Activated CD8-positive, alpha-beta memory T cell treated with anti-CD3 and anti-CD28 coated beads for 1 hour (primary cell): ENCODE results near the gene SLC29A1.
A peak's percentile ranks its signal among the peaks of the same experiment; 100 is the strongest.

Experiments used
- DNase-seq, 2 donors: peaks; one replicate each; pipeline ENCODE4 v3.0.0-alpha.2; 2020; ENCODE audit warnings: low read depth in 1 of 2; ENCODE audit errors: extremely low read depth in 1 of 2

Gene SLC29A1

DNA sequence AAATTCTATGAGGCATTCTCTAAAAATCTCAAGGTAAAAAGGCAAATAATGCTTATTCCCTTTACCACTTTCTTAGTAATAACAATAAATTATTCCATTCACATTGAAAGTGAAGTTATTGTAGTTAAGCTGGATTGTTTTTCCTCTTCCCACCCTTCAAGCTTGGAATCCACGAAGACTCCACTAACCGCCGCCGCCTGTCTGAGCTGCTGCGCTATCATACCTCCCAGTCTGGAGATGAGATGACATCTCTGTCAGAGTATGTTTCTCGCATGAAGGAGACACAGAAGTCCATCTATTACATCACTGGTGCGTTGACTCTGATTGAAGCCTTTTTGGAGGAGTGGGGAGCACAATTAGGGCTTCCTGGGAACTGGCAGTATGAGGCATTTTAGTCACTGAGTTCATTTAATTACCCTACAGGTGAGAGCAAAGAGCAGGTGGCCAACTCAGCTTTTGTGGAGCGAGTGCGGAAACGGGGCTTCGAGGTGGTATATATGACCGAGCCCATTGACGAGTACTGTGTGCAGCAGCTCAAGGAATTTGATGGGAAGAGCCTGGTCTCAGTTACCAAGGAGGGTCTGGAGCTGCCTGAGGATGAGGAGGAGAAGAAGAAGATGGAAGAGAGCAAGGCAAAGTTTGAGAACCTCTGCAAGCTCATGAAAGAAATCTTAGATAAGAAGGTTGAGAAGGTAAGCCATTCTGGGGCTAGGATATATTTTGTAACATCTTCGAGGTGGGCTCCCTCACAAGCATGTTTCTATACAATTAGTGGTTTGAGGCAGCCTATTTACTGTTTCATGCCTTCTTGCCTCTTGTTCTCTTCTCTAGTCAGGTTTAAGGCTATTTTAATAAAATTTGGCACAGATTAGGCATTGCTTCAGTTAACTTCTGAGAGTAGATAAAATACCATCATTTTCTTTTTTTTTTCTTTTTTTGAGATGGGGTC is 28.5 kb downstream of the SLC29A1 start:
- DNase-seq: no peak

DNA sequence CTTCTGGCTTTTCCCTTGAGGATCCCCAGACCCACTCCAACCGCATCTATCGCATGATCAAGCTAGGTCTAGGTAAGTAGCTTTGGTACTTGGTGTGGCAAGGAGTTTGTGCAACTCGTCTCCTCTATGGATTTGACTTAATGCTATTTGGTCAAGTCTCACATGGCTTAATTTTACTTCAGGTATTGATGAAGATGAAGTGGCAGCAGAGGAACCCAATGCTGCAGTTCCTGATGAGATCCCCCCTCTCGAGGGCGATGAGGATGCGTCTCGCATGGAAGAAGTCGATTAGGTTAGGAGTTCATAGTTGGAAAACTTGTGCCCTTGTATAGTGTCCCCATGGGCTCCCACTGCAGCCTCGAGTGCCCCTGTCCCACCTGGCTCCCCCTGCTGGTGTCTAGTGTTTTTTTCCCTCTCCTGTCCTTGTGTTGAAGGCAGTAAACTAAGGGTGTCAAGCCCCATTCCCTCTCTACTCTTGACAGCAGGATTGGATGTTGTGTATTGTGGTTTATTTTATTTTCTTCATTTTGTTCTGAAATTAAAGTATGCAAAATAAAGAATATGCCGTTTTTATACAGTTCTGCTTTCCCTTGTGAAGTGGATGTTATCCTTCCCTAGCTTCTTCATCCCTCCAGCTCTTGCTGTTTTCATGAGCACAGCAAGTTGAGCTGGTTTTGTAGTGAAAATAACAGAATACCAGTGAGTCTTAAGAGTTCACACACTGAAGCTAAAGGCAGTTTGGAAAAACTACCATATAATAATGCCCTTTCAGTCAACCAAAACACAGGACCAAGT is 30.1 kb downstream of the SLC29A1 start:
- no peak for DNase-seq

DNA sequence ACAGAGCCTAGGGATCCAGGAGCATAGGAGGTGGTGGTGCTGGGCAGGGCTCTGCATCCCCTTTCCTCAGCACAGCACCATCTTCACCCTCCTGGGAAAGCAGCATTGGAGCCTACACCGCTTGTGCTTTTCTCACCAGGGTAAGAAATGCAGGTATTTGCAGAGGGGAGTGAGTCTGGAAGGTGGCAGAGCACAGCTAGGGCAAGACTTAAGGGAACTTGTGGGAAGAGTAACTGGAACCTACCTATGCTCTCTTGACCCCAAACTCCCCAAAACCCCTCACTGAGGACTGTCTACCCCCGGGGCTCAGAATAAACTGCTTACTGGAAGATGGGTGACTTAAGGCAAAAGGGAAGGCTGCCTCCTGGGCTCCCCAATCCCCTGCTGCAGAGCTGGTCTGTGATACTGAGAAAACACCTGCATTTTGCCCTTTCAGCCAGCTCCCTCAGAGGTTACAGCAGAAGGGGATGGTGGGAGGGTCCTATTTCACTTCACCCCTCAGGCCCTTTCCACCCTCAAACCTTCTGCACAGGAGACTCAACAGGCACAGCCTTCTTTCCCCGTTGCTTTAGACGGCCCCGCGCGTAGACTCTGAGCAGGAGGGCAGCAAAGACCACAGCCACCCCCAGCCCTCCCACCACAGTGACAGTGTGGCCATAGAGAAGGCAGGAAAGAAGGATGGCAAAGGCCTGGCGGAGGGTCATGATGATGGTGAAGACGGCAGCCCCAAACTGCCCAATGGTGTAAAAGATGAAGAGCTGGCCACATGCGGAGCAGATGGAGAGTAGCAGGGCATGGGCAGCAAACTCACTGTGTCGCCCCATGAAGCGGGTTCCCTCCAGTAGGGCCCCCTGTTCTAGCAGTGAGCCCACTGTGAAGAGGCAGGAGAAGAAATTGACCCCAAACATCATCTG is 31.1 kb downstream of the SLC29A1 start:
- DNase-seq: no peak

DNA sequence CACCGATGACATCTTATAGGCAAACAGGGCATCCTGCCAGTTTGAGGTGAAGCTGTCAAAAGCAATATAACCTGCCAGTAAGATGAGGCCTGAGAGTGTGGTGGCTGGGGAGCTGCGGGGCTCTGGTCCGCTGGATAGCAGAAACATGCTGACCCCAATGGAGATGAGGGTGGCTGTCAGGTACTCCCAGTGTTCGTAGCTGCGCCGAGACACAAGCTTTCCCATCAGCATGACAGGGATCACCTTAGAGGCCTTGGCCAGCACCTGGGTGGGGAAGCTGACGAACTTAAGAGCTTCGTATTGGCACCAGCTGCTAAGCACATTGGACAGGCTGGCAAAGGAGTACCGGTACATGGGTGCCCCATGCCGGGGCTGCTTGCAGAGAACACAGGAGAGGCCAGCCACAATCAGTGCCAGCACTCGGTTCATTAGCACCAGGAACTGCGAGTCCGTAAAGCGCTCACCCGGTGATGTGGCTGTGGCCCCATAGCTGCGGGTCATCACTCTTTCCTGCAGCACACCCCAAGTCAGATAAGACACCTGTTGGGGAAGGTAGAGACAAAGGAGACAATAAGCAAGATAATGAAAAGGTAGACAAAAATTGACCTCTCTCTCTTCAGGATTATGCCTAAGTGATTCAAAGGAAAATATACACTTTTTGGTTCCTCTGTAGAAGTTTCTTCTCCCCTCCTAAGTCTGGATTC is 31.9 kb downstream of the SLC29A1 start:
- no peak for DNase-seq

DNA sequence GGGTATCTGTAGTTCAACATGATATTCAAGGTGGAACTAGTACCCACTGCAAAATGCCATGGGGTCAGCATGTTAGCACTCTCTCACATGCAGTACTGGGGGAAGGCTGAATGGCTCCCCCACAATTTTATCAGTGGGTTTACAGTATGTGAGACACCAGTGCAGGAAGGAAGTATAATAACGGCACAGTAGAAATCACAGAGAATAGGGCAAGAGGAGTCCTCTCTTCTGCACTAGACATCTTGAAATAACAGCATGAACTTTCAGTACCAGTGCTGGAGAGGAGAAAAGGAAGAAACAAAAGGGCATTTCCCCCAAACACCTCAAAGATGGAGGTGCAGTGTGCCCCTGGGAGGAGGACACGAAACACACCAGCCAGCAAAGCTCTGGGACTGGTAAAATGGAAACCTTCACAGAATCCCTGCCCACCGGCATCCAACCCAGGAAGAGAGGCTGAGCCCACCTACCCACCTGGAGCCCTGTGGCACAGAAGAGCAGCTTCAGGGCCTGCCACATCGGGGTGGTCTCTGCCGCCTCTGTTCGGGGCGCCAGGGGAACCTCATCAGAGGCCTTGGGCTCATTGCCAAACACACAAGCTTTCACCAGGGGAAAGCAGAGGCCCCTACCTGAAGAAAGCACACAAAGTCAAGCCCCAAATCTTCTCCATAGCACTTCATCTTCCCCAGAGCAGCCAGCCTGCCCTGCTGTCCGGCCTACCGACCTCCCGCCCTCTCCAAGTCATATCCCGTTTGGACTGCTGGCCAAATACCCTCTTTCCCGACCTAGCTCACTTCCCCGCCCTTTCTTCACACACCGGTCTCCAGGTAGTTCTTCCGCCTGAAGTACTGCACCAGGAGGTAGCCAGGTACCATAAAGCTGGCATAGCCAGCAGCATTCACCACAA is 32.7 kb downstream of the SLC29A1 start:
- DNase-seq: no peak

DNA sequence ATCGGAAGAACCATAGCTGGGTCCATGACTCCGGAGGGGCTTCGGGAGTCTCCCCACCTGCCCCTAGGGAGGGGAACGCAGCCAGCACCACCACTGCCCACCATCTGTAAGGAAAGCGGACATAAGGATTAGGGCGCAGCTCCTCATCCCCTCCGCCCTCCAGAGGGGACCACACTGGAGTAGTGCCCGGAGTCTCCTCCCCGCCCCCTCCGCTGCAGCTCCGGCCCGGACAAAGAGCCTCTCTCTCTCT is 33.3 kb downstream of the SLC29A1 start:
- no peak for DNase-seq

DNA sequence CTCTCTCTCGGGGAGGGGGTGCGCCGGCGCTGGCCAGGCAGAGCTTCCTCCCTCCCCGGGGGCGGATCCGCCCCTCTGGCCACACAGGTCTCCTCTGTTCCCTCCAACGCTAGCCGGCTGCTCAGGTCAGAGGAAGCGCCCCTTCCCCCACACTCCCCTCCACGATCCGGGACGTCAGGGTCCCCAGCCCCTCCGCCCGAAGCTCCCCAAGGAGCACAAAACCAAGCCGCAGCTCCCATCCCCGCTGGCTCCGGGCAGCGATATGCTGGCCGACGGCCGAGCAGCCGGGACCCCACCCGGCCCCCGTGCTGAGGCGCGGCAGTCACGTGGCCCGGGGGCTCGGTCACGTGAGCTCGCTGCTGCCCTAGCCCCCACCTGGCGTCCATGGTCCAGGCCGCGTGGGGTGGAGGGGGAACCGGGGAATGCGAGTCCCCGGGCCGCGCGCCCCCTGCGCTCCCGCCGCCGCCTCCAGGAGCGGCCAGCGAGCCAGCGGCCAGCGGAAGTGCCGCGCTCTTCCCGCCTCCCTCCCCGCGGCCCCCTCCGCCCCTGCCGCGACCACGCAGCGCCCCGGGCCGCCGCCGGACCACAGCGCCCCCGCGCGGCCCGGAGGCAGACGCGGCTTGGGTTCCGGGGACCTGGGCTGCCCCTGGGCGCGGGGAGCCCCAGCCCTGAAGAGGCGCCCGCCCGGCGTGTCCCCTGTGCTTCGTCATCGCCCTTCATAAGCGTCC is 33.8 kb downstream of the SLC29A1 start, which contains the start of gene SLC35B2:
Gene SLC35B2 (minus strand): TSS at position 504 of the 728 bp plus-strand sequence. CDS start 118 bp downstream, at position 386.
- DNase-seq: peak in 1 of 2 donors; percentile 49

DNA sequence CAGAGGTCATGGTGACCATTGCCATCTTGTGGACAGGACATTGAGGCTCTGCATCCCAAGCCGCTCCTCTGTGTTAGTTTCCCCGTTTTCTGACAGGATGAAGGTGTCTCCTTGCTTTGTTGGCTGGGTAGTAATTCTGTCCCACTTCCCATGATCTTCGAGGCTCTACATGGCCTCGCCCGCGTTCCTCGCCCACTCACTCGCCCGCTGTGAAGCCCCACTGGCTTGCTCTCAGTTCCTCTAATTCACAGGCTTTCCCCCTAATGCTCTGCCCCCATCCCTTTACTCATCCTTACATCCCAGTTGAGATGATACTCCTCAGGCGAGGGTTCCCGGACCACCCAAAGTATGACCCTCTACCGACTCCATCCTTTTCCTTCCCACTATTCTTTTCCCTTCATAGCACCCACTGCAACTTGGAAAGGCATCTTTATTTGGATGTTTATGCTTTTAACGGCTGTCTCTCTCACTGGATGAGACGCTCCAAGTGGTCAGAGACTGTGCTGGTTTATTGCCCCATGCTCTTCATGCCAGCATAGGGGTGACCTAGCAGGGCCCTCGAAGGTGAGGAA is 34.4 kb downstream of the SLC29A1 start:
- no peak for DNase-seq

DNA sequence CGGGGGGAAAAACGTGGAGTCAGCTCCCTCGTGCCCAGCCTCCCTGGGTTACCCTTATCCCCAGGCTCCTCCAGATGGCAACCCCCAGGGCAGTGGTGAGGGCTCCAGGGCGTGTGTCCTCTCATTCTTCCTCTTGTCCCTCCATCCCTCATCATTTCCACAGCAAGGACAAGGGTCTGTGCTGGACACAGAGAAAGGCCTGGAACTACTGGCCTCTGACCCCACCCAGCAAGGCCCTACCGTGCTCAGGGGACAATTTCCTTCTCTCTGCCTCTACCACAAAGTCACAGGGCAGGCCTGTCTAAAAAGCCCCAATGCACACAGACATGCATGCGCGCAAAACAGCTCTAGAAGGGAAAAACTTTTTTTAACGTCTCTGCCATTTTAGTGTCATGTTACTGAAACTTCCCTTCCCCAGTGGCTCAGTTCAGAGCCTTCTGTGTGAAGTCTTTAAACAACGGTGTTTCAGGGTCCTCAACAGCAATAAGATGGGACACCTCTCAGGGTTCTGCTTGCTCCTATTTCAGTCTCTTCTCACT is 35.0 kb downstream of the SLC29A1 start:
- DNase-seq: no peak

DNA sequence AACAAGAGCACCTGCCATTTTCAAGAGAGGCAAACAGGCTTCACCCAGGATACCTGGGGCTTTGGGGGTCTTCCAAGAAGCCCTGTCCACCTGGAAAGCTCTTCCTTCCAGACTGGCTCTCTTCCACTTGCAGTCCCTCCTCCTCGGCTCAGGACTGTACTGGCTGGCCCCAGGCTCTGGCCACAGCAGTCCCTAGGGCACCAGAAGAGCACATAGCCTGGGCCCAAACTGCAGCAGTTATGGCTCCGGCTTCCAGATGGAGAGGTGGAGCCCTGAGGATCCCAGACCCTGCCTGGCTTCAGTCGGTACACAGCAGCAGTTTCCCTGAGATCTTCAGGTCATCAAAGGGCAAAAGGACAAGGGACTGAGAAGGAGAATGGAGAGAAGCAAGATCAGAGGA is 35.5 kb downstream of the SLC29A1 start:
- no peak for DNase-seq

DNA sequence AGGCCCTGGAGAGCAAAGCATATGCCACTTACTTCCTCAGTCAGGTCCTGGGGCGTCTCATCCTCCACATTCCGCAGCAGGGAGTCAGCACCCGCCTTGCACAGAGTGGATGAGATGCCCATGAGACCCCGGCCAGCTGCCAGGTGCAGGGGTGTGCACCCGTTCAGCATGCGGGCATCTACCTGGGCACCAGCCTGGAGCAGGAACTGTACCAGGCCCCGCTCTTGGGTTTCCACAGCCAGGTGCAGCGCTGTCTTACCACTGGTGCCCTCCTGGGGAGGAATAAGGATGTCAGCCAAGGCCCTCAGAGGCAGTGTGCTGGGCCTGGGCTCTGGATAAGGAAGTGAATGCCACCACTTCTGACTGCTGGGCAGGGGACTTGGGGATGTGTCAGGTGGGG is 36.6 kb downstream of the SLC29A1 start:
- no peak for DNase-seq

DNA sequence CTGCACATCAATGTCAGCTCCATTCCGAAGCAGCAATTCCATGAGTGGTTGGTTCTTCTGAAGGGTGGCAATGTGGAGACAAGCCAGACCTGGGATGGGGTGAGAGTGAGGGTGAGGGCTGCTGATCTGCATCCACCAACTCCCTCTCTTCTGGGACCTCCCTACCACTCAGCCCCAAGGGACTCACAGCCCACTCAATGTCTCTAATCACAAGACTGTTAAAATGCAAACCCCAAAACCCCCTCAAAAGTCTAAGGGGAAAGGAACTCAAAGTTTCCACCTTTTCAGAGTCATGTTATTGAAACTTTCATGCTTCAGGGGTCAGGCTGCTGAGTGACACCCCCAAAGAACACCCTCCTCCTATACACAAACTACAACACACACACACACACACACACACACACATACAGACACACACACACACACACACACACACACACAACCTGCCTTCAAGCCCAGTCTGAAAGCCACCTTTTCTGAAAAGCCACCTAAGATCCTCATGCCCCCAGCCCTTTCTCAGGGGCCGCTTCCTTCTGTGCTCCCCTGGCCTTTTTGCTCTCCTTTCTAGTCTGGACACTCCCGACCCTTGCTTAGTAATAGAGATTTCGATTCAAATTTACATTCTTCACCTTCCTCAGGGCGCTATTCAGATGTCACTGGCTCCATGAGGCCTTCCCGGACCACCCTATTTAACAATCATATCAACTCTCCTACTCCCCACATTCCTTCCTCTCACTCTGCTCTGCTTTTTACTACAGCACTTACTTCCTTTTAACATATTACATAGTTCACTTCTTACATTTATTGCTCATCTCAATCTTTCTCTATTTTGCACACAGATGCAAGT is 37.3 kb downstream of the SLC29A1 start:
- DNase-seq: no peak

DNA sequence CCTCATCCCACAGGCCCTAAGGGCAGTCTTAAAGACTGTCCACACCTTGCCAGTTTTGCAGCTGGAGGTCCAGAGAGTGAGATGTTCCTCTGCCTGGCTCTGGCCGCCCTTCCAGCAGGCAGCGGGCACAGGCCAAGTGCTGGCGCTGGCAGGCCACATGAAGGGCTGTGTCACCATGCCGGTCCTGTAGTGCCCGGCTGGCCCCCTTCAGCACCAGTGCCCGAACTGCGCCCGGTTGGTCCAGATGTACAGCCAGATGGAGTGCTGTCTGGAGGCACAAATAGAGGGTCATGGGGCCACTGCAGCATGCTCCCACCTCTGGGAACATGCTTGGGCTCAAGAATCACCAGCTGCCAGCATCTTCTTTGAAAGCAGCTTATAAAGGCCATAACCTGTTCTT is 38.2 kb downstream of the SLC29A1 start:
- no peak for DNase-seq

DNA sequence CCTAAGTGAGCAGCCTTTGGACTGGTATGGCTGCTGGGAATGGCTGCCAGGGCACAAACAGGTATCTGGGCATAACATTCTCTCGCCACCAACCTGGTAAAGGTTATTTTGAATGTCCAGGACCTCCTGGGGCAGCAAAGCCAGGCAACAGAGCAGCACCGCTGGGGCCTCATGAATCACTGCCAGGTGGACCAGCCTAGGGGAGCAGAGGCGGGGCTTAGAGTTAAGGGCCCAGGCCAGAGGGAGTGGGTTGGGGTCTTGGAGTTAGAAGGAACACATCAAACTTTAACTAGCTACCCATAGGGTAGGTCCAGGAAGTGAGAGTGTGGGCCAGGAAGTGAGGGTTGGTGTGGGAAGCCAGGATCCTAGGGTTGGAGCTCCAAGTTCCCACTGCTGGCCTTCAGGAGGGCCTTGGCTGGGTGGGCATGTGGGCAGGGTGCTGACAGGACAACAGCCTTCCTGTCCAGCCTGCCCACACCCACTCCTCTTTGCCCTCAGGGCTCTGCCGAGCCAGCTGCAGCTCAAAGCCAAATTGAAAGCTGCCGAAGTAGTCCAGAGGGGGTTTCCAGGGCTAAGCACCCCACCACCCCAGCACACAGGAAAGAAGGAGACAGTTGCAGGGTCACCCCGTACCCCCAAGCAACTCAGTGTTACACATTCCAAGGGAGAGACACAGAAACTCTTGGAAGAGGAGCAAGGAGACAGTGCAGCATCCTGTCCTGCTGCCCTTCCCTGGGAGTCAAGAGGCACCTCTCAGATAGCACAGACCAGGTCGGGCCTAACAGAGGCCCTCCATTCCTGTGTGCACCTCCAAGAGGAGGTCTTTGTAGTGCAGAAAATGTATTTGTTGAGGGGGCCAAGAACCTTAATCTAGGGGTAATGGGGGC is 39.3 kb downstream of the SLC29A1 start:
- no peak for DNase-seq

DNA sequence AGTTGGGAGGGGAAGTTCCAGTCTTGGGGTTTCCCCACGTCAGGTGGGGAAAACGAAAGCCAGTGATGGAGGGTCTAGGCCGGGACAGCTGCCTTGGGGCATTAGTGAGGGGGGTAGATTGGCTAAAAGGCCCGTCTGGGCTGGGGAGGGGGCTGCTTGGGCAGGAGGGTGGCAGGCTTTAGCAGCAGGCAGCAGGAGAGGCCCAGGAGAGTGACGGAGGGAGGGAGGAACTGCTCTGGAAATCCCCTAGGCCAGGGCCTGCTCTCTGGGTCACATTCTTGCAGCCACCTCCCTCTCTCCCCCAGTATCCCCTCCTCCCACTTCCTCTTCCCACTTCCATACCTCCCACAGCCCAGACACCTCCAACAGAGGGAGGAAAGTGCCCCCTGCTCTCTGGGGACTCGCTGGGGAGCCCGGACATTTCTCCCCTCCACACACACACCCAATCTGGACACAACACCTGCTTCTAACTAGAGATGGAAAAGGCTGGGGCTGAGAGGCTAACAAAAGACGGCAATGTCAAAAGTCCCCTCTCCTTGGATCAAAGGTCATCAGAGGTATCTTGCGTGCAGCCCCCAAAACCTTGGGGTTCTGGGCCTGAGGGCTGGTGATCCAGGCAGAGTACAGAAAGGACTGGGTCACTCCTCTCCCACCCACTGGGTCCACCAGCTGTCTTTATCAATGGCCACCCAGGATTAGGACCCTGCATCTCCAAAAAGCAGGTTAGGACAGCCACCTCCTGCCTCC is 40.1 kb downstream of the SLC29A1 start:
- DNase-seq: no peak
